Peyer's patch (tissue), 4 donors: ENCODE measurements around the gene CHTF18.

Experiments
- CTCF ChIP-seq, 6 experiments: fragments of 450-650 bp in 4 of 6; fragments of 200-600 bp in 2 of 6; sonication (generic) in 1 of 6; IDR thresholded peaks; one replicate each; pipeline ENCODE4 v1.5.1; 2017 to 2019; ENCODE audit warnings: antibody characterized with exemption in 6 of 6, mild to moderate bottlenecking in 3 of 6, moderate library complexity in 1 of 6
- POLR2A ChIP-seq, 2 donors: fragments of 450-650 bp; IDR thresholded peaks; one replicate each; pipeline ENCODE4 v1.5.1; 2017; ENCODE audit warnings: antibody characterized with exemption in 2 of 2, mild to moderate bottlenecking in 2 of 2, moderate library complexity in 2 of 2

DNA sequence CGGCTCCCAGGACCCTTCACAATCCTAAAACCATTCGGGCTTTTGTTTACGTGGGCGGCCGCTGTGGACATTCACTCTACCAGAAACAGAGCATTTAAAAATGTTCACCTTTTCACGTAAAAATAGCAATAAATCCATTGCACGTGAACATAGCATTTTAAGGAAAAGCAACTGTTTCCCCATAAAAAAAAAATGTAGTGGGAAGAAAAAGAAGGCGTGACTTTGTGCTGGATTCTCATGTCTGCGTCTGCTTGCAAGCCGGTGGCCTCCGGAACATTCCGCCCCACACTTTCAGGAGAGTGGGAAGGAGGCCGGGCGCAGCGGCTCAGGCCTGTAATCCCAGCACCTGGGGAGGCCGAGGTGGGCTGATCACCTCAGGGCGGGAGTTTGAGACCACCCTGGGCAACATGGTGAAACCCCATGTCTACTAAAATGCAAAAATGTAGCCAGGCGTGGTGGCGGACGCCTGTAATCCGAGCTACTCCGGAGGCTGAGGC, 25.5 kb downstream of the CHTF18 start:
- no peak for TF ChIP-seq CTCF (IDR thresholded peaks at IDR 0.05)
- no peak for TF ChIP-seq POLR2A (IDR thresholded peaks at IDR 0.05)
